Measurements from ENCODE around the gene CUBN.

CUBN gene

DNA sequence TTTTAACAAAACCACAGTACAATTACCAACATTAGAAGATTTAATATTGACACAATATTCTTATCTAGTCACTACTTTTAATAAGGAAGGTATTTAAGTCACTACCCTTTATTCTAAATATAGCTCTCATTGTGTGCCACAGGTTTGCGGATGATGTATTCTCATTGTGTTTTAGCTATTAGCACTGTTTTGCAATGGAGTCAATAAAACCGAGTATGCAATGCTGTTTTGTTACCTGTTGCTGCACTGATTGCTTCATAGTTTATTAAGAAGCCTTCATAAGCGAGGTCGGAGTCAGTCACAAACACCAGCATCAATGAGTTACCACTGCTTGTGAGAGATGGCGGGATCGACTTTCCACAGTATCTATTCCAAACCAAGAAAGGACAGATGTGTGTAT is 64.3 kb downstream of the CUBN start:
- no peak for DNase-seq

DNA sequence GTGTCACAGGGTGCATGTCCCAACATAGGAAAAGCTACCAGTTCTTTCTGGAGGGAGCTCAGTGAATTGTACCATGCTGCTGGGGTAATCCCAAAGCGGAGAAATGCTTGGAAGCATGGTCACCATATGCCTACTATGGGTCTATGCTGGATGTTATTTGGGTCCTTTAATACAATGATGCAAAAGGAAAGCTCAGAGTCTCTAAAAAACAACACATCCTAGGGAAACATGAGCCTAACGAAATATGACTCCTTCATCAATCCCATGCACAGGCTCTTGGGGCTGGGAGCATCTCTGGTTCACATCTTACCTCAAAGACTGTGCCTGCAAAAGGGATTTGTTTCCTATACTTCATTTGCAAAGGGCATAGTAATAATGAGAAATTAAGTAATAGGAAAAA is 65.2 kb downstream of the CUBN start:
- DNase-seq, result no peak

DNA sequence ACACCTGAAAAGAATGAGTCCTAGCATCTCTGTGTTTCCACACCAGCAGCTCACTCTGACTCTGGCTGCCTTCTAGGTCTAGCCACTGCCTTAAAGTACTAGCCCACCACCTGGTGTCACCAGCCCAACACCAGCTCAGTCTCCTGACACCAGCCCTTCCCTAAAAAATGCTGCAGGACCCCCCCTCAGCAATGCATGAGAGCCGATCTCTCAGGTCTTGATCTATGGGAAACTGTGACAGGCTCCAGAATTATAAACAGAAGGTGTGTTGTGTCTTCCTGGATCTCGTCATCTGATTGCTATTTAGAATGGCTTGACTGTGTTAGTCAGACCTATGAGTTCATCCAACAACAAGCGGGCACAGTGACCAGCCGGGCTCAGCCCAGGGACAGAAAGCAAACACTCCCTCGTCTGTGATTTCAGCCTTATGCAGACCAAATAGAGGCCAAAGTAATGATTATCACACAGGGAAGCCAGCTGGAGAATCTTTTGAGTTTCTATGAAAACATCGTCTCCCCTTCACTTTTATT is 66.6 kb downstream of the CUBN start:
- no peak for DNase-seq

DNA sequence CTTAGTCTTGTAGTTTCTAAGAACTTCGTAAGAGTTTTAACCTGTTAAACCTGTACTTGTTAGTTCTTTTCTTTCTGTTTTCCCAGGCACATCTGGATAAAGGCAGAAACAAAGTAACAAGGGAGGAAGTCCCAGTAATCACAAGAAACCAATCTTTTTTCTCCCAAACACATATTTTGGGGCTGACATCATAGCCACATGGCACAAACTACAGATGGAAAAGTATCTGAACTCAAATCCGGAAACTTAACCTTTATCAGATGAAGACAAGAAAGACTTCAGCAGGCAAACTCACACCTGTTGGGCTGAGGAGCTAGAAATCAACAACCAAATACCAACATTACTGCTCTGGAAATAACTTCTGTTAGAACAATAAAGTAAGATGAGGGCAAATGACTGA is 67.1 kb downstream of the CUBN start:
- no peak for DNase-seq

DNA sequence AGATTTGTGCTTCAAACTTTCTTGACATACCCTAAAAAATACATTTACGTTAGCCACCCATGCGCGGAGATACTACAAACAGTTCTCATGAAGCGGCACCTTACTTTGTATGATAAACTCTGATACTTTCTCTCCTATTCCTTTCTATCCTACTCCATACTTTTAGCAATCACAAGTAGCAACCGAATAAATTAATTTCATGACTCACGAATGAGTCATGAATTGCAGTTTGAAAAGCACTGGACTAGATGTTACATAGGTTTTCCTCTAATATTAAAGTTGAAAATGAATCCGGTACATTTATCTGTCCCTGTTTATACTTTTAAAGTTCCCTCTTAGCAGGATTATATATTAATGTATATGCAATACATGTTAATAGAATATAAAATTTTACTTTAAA is 67.6 kb downstream of the CUBN start:
- no peak for DNase-seq

DNA sequence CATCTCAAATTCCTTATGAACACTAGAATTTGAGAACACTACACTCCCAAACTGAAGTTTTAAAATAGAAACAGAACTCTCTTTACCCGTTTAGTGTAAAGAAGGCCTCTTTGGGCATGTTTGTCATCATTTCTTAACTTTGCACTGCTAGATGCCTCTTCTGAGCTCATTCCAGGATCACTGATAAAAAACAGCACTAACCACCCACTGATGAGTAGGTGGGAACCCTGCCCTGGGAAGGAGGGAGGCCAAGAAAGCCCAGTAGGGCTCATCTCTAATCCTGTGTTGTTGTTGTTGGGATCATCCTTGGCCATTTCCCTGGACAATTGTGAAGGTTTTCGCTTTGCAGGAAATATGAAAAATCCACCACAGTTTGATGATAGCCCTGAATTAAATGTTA is 68.2 kb downstream of the CUBN start:
- no peak for DNase-seq

DNA sequence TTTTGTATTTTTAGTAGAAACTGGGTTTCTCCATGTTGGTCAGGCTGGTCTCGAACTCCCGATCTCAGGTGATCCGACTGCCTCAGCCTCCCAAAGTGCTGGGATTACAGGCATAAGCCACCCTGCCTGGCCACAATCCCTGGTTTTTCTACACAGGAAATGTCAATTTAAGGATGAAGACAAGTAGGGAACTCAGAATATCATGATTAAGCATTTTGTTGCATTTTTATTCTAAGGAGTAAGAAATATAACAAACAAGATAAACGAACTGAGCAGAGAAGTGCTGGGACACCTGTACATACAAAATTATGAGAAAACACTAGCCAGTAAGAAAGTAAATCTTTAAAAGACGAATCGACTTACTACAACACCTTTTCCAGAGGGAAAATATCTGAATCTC is 69.3 kb downstream of the CUBN start:
- no peak for DNase-seq

DNA sequence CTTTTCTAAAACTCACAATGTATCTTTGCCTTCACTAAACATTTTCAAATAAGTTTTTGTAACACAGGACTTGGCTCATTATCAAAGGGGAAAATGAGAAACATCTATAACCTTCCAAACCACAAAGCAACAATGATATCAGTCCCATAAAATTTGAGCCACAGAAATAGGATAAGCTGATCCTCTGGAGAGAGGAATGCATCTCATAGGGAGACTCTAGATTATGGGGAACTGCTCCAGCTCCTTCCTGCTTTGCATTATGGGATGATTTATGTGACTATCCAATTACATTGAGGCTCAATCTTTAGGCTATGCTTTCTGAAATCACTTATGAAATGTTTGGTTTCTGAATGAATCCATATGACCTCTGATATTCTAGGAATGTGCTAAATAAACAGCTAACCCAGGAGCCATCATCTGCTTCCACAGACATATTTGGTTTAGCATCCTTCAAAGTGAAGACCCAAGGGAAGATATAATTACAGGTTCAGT is 70.4 kb downstream of the CUBN start:
- no peak for DNase-seq

DNA sequence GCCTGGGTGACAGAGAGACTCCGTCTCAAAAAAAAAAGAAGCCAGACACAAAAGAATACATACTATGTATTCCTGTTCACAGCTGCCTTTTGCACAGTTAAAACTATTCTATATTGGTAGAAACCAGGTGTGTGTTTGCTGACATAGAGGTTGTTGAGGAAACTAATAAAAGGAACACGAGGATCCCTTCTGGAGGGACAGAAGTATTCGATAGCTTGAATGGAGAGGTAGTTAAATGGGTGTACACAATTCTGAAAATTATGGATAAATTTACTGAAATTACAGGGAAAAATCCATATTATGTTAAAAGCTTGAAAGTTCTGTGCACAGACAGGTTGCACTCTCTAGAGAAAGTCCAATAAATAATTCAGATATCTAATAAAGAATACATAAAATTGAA is 71.5 kb downstream of the CUBN start:
- DNase-seq, result no peak

DNA sequence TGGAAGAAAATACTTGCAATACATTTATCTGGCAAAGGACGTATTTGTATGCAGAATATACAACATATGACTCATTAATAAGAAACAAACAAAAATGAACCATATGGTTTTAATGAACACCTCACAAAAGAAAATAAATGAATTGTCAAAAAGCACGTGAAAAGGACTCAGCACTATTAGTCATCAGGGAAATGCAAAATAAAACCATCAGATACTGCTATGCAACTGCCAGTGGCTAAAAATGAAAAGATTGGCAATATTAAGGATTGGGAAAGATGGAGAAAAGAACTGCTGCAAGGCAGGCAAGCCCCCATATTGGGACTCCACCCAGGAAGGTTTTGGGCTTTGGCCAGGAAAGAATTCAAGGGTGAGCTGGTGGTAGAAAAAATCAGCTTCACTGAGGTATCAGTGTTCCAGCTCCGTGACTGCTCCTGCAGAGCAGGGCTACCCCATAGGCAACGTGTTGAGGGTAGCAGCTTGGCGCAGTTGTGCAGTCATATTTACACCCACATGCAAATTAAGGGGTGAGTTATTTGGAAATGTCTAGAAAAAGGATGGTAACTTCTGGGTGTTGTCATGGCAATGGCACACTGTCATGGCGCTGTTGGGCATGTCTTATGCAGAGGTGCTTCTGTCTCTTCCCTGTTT is 72.7 kb downstream of the CUBN start:
- DNase-seq, result no peak

DNA sequence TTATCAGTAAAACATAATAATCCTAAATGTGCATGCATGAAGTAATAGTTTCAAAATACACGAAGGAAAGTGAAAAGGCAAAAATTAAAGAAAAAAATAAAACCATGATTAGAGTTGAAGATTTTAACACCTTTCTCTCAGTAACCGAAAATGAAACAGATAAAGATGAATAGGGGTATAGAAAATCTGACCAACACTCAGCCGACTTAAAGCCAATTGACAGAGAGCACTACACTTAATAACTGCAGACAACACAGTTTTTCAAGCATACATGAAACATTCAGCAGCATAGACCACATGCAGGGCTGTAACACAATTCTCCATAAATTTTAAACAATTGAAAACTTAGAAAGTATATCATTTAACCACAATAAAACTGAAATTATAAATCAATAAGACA is 76.1 kb downstream of the CUBN start:
- no peak for DNase-seq

DNA sequence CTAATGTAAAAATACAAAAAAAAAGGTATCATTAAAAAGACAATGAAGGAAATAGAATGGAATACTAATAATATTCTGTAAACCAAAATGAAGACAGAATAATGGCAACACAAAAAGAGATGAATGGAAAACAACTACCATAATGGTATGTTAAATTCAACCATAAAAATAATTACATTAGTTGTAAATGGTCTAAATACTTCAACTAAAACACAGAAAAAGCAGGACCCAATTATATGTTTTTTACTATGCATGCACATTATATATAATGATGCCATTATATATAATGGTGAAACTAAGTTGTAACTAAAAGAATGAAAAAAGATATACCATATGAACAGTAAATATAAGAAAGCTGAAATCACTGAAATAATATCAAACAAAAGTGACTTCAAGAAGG is 76.5 kb downstream of the CUBN start:
- no peak for DNase-seq

DNA sequence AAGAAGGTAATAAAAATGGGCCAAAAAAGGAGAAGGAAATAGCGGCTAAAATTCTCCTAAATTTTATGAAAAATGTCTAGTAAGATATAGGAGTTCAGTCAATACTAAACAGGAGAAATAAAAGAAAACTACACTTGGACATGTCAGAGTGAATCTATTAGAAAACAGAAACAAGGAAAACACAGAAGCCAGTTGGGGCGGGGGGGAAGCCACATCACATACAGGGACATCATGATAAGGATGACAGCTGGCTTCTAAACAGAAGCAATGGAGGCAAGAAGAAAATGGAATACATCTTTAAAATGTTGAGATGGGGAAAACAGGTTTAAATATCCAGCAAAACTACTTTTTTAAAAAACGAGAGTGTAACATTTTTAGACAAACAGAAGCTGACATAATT is 77.8 kb downstream of the CUBN start:
- DNase-seq, result no peak

DNA sequence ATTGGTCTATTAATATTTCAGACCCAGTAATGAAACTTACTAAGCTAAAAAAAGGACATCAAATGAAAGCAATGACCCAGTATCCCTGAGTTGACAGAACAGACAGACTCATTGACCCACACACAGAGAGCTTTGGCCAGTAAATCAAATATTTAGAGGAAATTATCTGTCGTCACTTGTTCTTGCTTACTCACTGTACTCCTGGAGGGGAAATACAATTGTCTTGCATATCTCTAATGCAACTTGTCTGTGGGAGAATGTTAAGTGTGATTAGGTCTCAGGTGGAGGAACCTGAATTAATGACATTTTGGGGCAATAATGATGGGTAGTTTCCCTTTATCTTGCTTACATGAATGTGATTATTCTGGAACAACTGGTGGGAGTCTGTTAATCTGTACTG is 80.4 kb downstream of the CUBN start:
- no peak for DNase-seq

DNA sequence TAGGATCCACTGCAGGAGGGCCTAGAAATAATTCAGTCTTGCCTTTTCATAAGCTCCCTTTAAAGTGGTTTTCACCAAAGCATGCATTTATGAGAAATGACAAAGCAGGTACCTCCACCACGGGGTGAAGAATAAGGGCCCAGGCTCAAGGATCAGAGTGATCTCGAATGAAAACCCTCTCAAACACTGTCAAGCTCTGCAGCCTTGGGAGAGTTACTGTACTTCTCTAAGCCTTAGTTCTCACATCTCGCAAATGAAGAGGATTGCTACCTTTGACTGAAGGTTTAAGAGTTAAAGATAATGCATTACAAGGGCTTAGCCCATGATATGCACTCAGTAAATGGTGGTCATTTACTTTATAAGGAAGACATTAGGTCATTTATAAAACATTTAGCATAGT is 81.7 kb downstream of the CUBN start:
- no peak for DNase-seq

DNA sequence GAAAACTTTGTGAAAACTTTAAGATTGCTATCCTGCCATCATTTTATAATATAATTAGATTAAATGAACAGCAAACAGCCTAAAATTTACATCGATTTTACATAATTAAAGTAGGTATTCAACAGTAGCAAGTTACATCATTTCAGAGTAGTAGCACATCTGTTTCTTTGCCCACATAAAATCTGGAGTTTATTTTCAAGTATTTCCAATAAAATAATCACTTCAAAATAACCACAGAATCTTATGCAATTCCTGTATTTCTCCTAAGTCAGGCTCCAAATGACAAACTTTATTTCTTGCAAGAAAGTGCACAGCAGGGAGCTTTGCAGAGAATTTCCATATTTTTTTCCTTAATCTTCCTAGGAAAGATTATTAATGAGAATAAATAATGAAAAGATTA is 82.6 kb downstream of the CUBN start:
- DNase-seq, result no peak

DNA sequence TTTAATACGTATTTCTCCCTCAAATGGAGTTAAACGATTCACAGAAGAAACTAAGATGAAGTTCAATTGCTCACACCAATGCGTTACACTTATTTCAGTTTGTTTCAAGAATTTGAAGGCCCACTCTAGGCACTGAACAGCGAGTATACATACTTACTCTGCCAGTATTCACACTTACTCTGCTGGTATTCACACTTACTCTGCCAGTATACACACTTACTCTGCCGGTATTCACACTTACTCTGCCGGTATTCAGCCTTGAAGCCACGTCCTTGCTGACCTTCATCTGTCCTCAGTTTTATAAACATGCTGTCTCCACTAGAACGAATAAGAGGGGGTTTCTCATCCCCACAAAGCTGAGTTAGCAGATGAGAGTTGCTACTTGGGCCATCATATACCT is 86.0 kb downstream of the CUBN start:
- DNase-seq, result no peak

DNA sequence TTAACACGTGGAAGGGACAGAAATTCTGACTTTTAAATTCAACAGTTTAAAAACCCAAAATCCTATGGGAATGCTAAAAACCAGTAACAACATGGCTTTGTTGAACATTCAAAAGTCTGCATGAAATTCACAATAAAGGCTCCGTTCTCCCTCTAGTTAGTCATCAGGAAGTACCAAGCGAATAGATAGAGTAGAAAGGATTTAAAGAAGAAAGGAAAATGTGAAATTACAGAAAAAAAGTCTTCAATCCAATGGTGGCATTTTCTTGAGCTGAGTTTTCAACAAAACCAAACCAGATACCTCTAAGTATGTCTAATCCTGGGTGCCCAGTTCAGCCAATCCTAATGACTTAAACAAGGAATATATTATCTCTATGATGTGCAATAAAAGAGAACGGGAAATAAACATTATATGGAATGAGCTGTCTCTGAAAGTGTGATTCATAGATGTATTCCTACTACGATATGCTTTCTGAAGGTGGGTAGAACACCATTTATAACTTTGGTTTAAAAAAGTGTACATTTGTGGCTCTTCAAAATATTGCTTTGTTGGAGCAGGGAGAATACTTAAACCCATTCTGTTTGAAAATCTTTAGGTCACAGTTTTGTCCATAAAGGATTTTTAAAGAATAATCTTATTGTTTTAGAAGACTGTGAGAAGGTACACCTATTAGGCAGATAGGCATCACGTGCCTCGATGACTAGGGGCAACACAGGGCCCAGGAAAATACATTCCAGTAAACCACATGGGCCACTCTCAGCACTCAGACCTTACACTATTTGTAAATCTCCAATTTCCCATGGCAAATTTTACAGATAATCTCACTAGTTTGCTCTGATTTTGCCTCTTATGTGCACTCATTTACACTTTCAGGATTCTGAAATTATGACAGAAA is 87.7 kb downstream of the CUBN start:
- no peak for DNase-seq

DNA sequence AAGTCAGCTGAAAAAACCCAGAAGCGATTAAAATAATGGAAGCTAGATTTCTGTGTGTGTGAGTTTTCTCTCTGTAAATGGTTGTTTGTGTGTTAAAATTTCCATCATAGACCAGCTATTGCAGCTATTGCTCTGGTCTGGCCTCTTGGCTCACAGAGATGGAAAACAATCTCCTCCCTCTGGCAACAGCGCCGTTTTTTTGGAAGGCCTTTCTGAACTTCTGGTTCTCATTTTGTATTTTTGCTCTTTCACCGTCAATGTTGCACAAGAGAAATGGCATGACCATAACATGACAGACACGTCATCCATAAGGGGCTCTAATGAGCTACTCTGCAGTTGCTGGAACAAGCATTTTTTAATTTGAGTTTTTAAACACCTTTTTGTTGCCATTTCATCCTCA is 91.0 kb downstream of the CUBN start:
- no peak for DNase-seq

DNA sequence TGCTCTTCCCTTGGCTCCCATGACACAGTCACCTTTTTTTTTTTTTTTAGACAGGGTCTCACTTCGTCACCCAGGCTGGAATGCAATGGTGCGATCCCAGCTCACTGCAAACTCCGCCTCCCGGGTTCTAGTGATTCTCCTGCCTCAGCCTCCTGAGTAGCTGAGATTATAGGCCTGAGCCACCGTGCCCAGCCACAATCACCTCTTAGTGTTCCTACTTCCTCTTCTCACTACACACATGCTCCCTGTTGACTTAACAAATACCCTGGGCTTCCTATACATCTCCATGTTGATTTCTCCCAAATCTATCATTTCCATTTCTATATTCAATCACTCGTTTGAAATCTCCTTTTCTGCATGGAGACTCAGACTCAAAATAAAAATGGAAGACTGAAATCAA is 91.7 kb downstream of the CUBN start:
- DNase-seq, result no peak

DNA sequence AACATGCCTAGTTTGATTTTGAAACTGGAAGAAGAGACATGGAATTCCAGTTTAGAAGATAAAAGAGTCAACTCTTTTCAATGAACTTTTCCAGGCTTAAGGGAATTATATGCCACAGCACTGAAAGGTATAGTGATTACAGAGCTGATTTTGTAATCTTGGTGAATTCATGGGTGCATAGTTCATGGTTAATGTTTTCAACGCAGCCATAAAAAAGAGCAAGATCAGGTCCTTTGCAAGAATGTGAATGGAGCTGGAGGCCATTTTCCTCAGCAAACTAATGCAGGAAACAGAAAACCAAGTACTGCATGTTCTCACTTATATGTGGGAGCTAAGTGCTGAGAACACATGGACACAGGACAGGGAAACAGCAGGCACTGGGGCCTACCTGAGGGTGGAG is 94.2 kb downstream of the CUBN start:
- no peak for DNase-seq

DNA sequence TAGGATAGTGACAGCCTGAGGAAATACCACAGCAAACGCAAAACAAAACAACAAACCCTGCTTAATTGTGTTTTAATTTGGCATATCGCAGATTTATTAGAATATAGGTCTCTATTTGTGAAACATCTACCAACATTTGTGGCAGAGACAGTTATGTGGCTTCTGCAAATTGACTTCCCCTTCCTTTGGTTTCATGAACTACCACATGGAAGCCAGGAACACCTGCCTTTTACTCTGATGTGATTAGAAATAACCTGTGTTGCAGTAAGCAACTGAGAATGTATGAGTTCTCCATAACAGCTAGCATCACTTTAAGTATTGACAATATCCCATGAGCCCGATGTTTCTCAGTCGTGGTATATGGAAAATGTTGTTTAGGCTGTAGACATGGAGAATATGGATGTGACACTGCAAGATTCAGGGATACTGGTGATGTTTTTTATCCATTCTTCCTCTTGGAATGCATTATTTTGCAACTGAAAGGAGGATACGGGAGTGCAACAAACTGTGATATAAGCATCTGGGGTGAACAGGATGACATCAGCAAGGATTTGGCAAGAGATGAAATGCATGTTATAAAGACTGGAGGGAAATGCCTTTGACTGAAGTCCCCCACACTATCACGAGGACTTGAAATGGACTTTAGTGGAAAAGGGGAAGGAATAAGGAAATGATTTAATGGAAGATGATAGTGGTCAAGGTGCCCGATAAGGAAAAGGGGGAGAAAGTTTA is 95.9 kb downstream of the CUBN start:
- DNase-seq, result no peak
